HepG2 (cell line): ENCODE results near the gene KRT40. TPM values are rescaled to one million over a fixed set of nuclear protein-coding genes. Genes with fewer than 3 reads are reported as not detected.

Experiments used
- ATAC-seq: fragments of 200-7000 bp; cut with Tn5 transposase; 3 replicates; pipeline ENCODE4 v1.9.1; 2020; ENCODE audit warnings: mild to moderate bottlenecking, moderate library complexity
- BruUV-seq: library from RNA; stranded (reverse); fragments of 400-500 nt; replicated peaks from 2 replicates; lab custom pipeline; 2021; lab: Mats Ljungman, UMichigan
- CTCF ChIA-PET: fragments of 300-600 bp; formaldehyde crosslinking; extraction: SDS; loops from one replicate; lab custom pipeline; 2021; ENCODE audit warnings: low total read pairs, inconsistent platforms, low intra/inter-chr PET ratio; lab: Yijun Ruan, JAX
- POLR2A ChIA-PET: fragments of 350-600 bp; sonication (Branson Sonifier 250); formaldehyde crosslinking; loops from one replicate; lab custom pipeline; 2020; ENCODE audit warnings: antibody characterized with exemption, inconsistent platforms; lab: Yijun Ruan, JAX
- DNase-seq: peaks from one replicate; pipeline ENCODE4 v3.0.0-alpha.2; 2015; ENCODE audit warnings: low spot score
- FAIRE-seq: peaks from 3 replicates; lab custom pipeline; 2011; peaks lifted over from hg19 to GRCh38; lab: Jason Lieb, UNC
- H2AFZ ChIP-seq: one replicate; pipeline ENCODE4 v1.6.1; 2011; ENCODE audit warnings: low read length, inconsistent platforms
- H3K27ac ChIP-seq: fragments of 300-600 bp; 3 replicates; pipeline ENCODE4 v1.8.0; 2011; ENCODE audit warnings: mixed run types, mild to moderate bottlenecking, mixed read lengths, low read length, inconsistent platforms; ENCODE audit not compliant: insufficient read depth; ENCODE audit errors: extremely low read length
- H3K27me3 ChIP-seq, 2 experiments: fragments of 200-600 bp in 1 of 2; 2 replicates in 1 of 2; 3 replicates in 1 of 2; pipeline versions ENCODE4 v1.6.0 to v1.8.0; 2011; ENCODE audit warnings: low read length in 2 of 2, mild to moderate bottlenecking in 2 of 2, moderate library complexity in 2 of 2, inconsistent platforms in 1 of 2; ENCODE audit not compliant: insufficient read depth in 2 of 2, control insufficient read depth in 1 of 2
- H3K36me3 ChIP-seq, 2 experiments: fragments of 200-600 bp in 1 of 2; replicated peaks in 1 of 2; 2 replicates in 1 of 2; 3 replicates in 1 of 2; pipeline versions ENCODE4 v1.5.1 to v1.8.0; 2011; ENCODE audit warnings: low read length in 2 of 2, inconsistent platforms in 1 of 2; ENCODE audit not compliant: insufficient read depth in 2 of 2, control insufficient read depth in 1 of 2
- H3K4me1 ChIP-seq: 2 replicates; pipeline ENCODE4 v1.5.1; 2012; ENCODE audit warnings: low read length, inconsistent platforms; ENCODE audit not compliant: insufficient read depth
- H3K4me2 ChIP-seq: 2 replicates; pipeline ENCODE4 v1.6.0; 2011; ENCODE audit warnings: low read depth, low read length, inconsistent platforms
- H3K4me3 ChIP-seq, 3 experiments: fragments of 200-600 bp in 1 of 3; sonication (generic), shearing (Covaris generic) in 1 of 3; replicated peaks in 1 of 3; 2 replicates each; pipeline ENCODE4 v1.5.1; 2011 to 2016; ENCODE audit warnings: low read length in 3 of 3, inconsistent platforms in 2 of 3, low read depth in 2 of 3, mild to moderate bottlenecking in 2 of 3, control low read depth in 1 of 3, mixed read lengths in 1 of 3; ENCODE audit not compliant: insufficient read depth in 1 of 3
- H3K79me2 ChIP-seq: one replicate; pipeline ENCODE4 v1.6.1; 2011; ENCODE audit warnings: low read length, inconsistent platforms; ENCODE audit not compliant: insufficient read depth
- H3K9ac ChIP-seq: 2 replicates; pipeline ENCODE4 v1.6.0; 2011; ENCODE audit warnings: mild to moderate bottlenecking, low read depth, low read length, inconsistent platforms; ENCODE audit not compliant: insufficient read depth
- H3K9me3 ChIP-seq: 2 replicates; pipeline ENCODE4 v1.5.1; 2012; ENCODE audit warnings: mild to moderate bottlenecking, low read length
- H4K20me1 ChIP-seq: 2 replicates; pipeline ENCODE4 v1.6.0; 2011; ENCODE audit warnings: inconsistent platforms, mild to moderate bottlenecking, low read length, moderate library complexity; ENCODE audit not compliant: insufficient read depth
- AKAP8 ChIP-seq: sonication (generic); formaldehyde crosslinking; IDR thresholded peaks from 2 replicates; pipeline ENCODE4 v1.5.1; 2020; ENCODE audit warnings: mild to moderate bottlenecking, missing genetic modification reagents
- E2F1 ChIP-seq: sonication (generic); formaldehyde crosslinking; IDR thresholded peaks from 2 replicates; pipeline ENCODE4 v1.5.0; 2020; ENCODE audit warnings: missing genetic modification reagents
- FUBP1 ChIP-seq: sonication (generic); formaldehyde crosslinking; IDR thresholded peaks from 2 replicates; pipeline ENCODE4 v1.5.1; 2020; ENCODE audit warnings: missing genetic modification reagents, mild to moderate bottlenecking, borderline replicate concordance
- GATAD1 ChIP-seq: IDR thresholded peaks from 2 replicates; pipeline ENCODE4 v1.6.1; 2016; ENCODE audit warnings: missing genetic modification reagents, missing compliant biosample characterization
- GZF1 ChIP-seq: sonication (generic); formaldehyde crosslinking; IDR thresholded peaks from 2 replicates; pipeline ENCODE4 v1.5.1; 2020; ENCODE audit warnings: mild to moderate bottlenecking, missing genetic modification reagents
- HIC2 ChIP-seq: sonication (generic); formaldehyde crosslinking; IDR thresholded peaks from 2 replicates; pipeline ENCODE4 v1.9.0; 2022; ENCODE audit warnings: low read depth, missing genetic modification reagents
- ISL2 ChIP-seq: sonication (generic); formaldehyde crosslinking; IDR thresholded peaks from 2 replicates; pipeline ENCODE4 v1.5.0; 2020; ENCODE audit warnings: missing genetic modification reagents
- MIER3 ChIP-seq: IDR thresholded peaks from 2 replicates; pipeline ENCODE4 v1.6.1; 2016; ENCODE audit warnings: missing compliant biosample characterization, borderline replicate concordance
- MNT ChIP-seq: fragments of 450-650 bp; IDR thresholded peaks from 2 replicates; pipeline ENCODE4 v1.6.1; 2016
- ONECUT2 ChIP-seq: sonication (generic); formaldehyde crosslinking; IDR thresholded peaks from 2 replicates; pipeline ENCODE4 v1.4.0; 2020; ENCODE audit warnings: missing genetic modification reagents
- RBFOX2 ChIP-seq: fragments of 200-400 bp; formaldehyde crosslinking; IDR thresholded peaks from 2 replicates; pipeline ENCODE4 v1.6.1; 2017; ENCODE audit warnings: low read depth, mild to moderate bottlenecking, low read length
- RFX3 ChIP-seq: IDR thresholded peaks from 2 replicates; pipeline ENCODE4 v1.6.1; 2016; ENCODE audit warnings: missing biosample characterization, missing genetic modification reagents
- RFXANK ChIP-seq: IDR thresholded peaks from 2 replicates; pipeline ENCODE4 v1.6.1; 2016
- TBP ChIP-seq: sonication (generic); formaldehyde crosslinking; IDR thresholded peaks from 2 replicates; pipeline ENCODE4 v1.5.0; 2020; ENCODE audit warnings: missing genetic modification reagents
- ZBTB7A ChIP-seq: sonication (generic); formaldehyde crosslinking; IDR thresholded peaks from 2 replicates; pipeline ENCODE4 v1.8.0; 2022; ENCODE audit warnings: mild to moderate bottlenecking, missing genetic modification reagents
- ZNF576 ChIP-seq: sonication (generic); formaldehyde crosslinking; IDR thresholded peaks from 2 replicates; pipeline ENCODE4 v1.4.0; 2020; ENCODE audit warnings: mild to moderate bottlenecking, missing genetic modification reagents
- ZNF580 ChIP-seq: IDR thresholded peaks from 2 replicates; pipeline ENCODE4 v1.6.1; 2016; ENCODE audit warnings: low read depth, borderline replicate concordance
- ZNF597 ChIP-seq: sonication (generic); formaldehyde crosslinking; IDR thresholded peaks from 2 replicates; pipeline ENCODE4 v1.5.0; 2020; ENCODE audit warnings: missing genetic modification reagents
- whole genome bisulfite sequencing: methylation state at CpG from one replicate; pipeline ENCODE4 v1.1.6; 2017; ENCODE audit warnings: low lambda C conversion rate; 5-methylcytosine and 5-hydroxymethylcytosine counted together
- in situ Hi-C: cut with HindIII; loops from 2 replicates; pipeline ENCODE4 v1.10.0; 2017; ENCODE audit warnings: low pct_unique_long_range_greater_than_20kb; ENCODE audit not compliant: extremely low pct_ligation_motif_present
- intact Hi-C: fragments of 100-400 bp; cut with micrococcal nuclease; formaldehyde crosslinking; loops from one replicate; pipeline ENCODE4 v1.10.0; 2022; ENCODE audit not compliant: unreplicated experiment
- polyA plus RNA-seq, 8 experiments: library from polyadenylated mRNA; depleted of rRNA in 3 of 8; stranded (reverse) in 7 of 8; unstranded in 1 of 8; fragments of >200 nt; fragmentation: Illumina TruSeq in 4 of 8; extraction: Trizol in 4 of 8; gene quantifications; 2 replicates each; pipeline versions ENCODE4 v1.2.1 to v1.2.3, GENCODE V29; 2011 to 2016; ENCODE audit warnings: low read depth in 4 of 8, missing spikeins in 1 of 8, mixed read lengths in 1 of 8; ENCODE audit not compliant: insufficient read depth in 1 of 8
- total RNA-seq, 5 experiments: library from RNA; depleted of rRNA; stranded (reverse); fragments of >200 nt; fragmentation: Illumina TruSeq; extraction: Trizol; gene quantifications; 2 replicates each; pipeline ENCODE4 v1.2.3, GENCODE V29; 2016; ENCODE audit warnings: low read depth in 1 of 5

The KRT40 gene
- total and polyA plus RNA-seq, 2 of the 13 experiments (the other 11 are each of a cell fraction or from before 2014, with no cell fraction given): not detected

DNA sequence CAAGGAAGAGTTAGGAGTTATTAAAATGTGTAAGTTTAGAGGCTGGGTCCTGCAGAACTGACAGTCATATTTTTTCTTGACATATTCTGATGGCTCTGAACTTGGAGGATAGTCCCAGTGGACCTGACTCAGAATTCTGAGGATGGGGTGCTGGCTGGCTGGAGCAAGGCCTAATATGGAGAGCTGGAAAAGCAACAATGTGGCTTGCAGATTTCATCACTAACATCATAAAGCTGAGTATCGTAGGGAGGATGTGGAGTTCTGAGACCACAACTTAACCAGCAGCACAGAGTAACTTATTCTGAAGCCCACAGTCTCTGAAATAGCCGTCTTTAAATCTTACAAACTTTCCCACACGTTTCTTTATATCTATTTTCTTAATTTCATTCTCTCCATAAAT lies 40.6 kb upstream of the KRT40 start:
- POLR2A ChIA-PET: no interaction called here
- Histone ChIP-seq H3K4me3 (no peak overlapping the region), H3K4me1 (peaks cover 8% of the 10 kb centered on the region; the same call in 1 of the 2 replicates), H3K27ac (no peak overlapping the region), H3K27me3 (no peaks in the 10 kb centered on the region; a peak in 1 of 5 replicates), H3K9me3 (no peaks in the 10 kb centered on the region; the same call in 1 of the 2 replicates), H4K20me1 (no peaks in the 10 kb centered on the region), H2AFZ (no peak overlapping the region), H3K36me3 (no peaks in the 10 kb centered on the region), H3K4me2 (no peak overlapping the region), H3K79me2 (no peaks in the 10 kb centered on the region), H3K9ac (no peak overlapping the region)
- BruUV-seq: no TSS peak
- DNase-seq (no peak), ATAC-seq (no peak), FAIRE-seq (no peak)
- WGBS: 45% methylated on average over 3 of the region's 3 CpGs
- intact Hi-C loops (no loop called here), in situ Hi-C loops (no loop called here)
- CTCF ChIA-PET: no interaction called here
- TF ChIP-seq MIER3 (CRISPR knock-in tag) (no peak), FUBP1 (CRISPR knock-in tag) (no peak), ZNF580 (CRISPR knock-in tag) (no peak), HIC2 (CRISPR knock-in tag) (no peak), MNT (no peak), GATAD1 (no peak), E2F1 (CRISPR knock-in tag) (no peak), RBFOX2 (no peak), AKAP8 (no peak), ONECUT2 (CRISPR knock-in tag) (no peak), RFX3 (CRISPR knock-in tag) (no peak), ZBTB7A (CRISPR knock-in tag) (no peak), ZNF576 (CRISPR knock-in tag) (no peak), TBP (no peak), ISL2 (CRISPR knock-in tag) (no peak), GZF1 (CRISPR knock-in tag) (no peak), ZNF597 (CRISPR knock-in tag) (no peak), RFXANK (CRISPR knock-in tag) (no peak)
